Measurements from ENCODE around the gene GJD4. TPM values are rescaled to one million over a fixed set of nuclear protein-coding genes. Genes with fewer than 3 reads are reported as not detected.

The GJD4 gene
- total and polyA plus RNA-seq, 2 experiments from 2014 or later, result not detected

- Mint-ChIP-seq H3K27me3 (ENCODE audit: insufficient read depth, low read depth, poor library complexity) (peaks cover 3% of the 10 kb centered on the region), H3K27ac (no peak overlapping the region; the same call in 1 of the 2 replicates), H3K4me1 (no peaks in the 10 kb centered on the region; the same call in 2 of the 3 replicates), H3K9me3 (no peaks in the 10 kb centered on the region), H3K36me3 (ENCODE audit: low read depth) (no peaks in the 10 kb centered on the region), H3K4me3 (no peak overlapping the region)
- no peaks in the 10 kb centered on the region for H3K4me1 ChIP-seq (ENCODE audit: insufficient read depth)
- H4K20me1 ChIP-seq (replicated peaks; ENCODE audit: insufficient read depth), result no peaks in the 10 kb centered on the region
- no peak overlapping the region for H2AFZ ChIP-seq
- no peaks in the 10 kb centered on the region for H3K36me3 ChIP-seq (ENCODE audit: insufficient read depth)
- no peak for ATAC-seq
- H3F3A ChIP-seq (replicated peaks; ENCODE audit: low read depth), result no peaks in the 10 kb centered on the region
- H3K4me3 ChIP-seq, result no peak overlapping the region
- no peaks in the 10 kb centered on the region for H3K27me3 ChIP-seq (ENCODE audit: insufficient read depth)
- DNase-seq (ENCODE audit: low spot score), result no peak
- no peak overlapping the region for H3K27ac ChIP-seq (ENCODE audit: low read depth)
- H3K9me2 ChIP-seq (ENCODE audit: insufficient read depth), result no peaks in the 10 kb centered on the region
- no peaks in the 10 kb centered on the region for H3K79me2 ChIP-seq (replicated peaks; ENCODE audit: insufficient read depth)
- H3K4me2 ChIP-seq, result no peak overlapping the region
- no peak for TF ChIP-seq CREB1 (CRISPR knock-in tag; IDR thresholded peaks at IDR 0.05; ENCODE audit: low read depth)
- no peak for TF ChIP-seq JUNB (IDR thresholded peaks at IDR 0.05; ENCODE audit: unreplicated experiment)
- no peak for TF ChIP-seq NANOG (IDR thresholded peaks at IDR 0.05; ENCODE audit: borderline replicate concordance)
- TF ChIP-seq EZH2 (IDR thresholded peaks at IDR 0.05; ENCODE audit: low read depth, unreplicated experiment), result no peak
- no peak for TF ChIP-seq ETS1 (IDR thresholded peaks at IDR 0.05)
- no peak for TF ChIP-seq STAT1 (IDR thresholded peaks at IDR 0.05; ENCODE audit: unreplicated experiment)
- no peak for TF ChIP-seq EZH2phosphoT487 (IDR thresholded peaks at IDR 0.05; ENCODE audit: unreplicated experiment)
- TF ChIP-seq ZNF462 (CRISPR knock-in tag; IDR thresholded peaks at IDR 0.05), result no peak
- no peak for TF ChIP-seq CTCF (conservative IDR thresholded peaks at IDR 0.05; ENCODE audit: low read depth in 2 of 2)
- no peak for TF ChIP-seq ZNF331 (CRISPR knock-in tag; IDR thresholded peaks at IDR 0.05; ENCODE audit: low read depth)
- TF ChIP-seq REST (IDR thresholded peaks at IDR 0.05; ENCODE audit: unreplicated experiment), result no peak
- TF ChIP-seq ZNF114 (CRISPR knock-in tag; IDR thresholded peaks at IDR 0.05), result no peak
- TF ChIP-seq POLR2AphosphoS5 (IDR thresholded peaks at IDR 0.05; ENCODE audit: low read depth), result no peak
These were observed 45.7 kb upstream of the GJD4 start for GRCh38 chr10:35559416-35559815.
